Measurements from ENCODE around the gene PSMC6. TPM values are rescaled to one million over a fixed set of nuclear protein-coding genes. Genes with fewer than 3 reads are reported as not detected.

PSMC6 gene
- total RNA-seq, 1 donor from 2014 or later: 84.5 TPM

DNA sequence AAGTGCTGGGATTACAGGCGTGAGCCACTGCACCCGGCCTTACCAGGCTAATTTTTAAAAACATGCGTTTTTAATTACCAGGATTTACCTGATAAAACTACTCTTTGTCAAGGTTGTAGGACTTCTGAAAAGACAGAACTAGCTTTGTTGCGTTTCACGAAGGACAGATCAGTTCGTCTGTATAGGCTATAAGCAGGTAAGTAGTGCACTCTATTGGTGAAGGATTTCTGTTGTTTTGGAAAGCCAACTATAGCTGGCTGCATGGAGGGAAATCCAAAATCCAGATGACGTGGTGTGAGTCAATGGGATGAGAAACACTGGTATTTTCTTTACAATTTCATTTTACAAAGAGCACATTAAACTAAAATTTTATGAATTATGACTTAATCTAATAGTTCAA lies 69.8 kb downstream of the PSMC6 start:
- TF ChIP-seq, protein P1, sequence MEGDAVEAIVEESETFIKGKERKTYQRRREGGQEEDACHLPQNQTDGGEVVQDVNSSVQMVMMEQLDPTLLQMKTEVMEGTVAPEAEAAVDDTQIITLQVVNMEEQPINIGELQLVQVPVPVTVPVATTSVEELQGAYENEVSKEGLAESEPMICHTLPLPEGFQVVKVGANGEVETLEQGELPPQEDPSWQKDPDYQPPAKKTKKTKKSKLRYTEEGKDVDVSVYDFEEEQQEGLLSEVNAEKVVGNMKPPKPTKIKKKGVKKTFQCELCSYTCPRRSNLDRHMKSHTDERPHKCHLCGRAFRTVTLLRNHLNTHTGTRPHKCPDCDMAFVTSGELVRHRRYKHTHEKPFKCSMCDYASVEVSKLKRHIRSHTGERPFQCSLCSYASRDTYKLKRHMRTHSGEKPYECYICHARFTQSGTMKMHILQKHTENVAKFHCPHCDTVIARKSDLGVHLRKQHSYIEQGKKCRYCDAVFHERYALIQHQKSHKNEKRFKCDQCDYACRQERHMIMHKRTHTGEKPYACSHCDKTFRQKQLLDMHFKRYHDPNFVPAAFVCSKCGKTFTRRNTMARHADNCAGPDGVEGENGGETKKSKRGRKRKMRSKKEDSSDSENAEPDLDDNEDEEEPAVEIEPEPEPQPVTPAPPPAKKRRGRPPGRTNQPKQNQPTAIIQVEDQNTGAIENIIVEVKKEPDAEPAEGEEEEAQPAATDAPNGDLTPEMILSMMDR (IDR thresholded peaks at IDR 0.05; ENCODE audit: insufficient read depth, low read length, severe bottlenecking): no peak
- FAIRE-seq: no peak

More for the DNA sequence above, 69.8 kb downstream of the PSMC6 start:
- DNase-seq (ENCODE audit: low read depth): no peak
- H3K4me3 ChIP-seq (ENCODE audit: low read depth, low read length): no peak overlapping the region
- H3K27me3 ChIP-seq (ENCODE audit: control insufficient read depth, insufficient read depth, low read length): no peaks in the 10 kb centered on the region
- H3K36me3 ChIP-seq (ENCODE audit: control insufficient read depth, insufficient read depth, low read length): peaks cover 5% of the 10 kb centered on the region

Other genes with a start within 250 kb of the PSMC6 start
- 0.79 and 1.0 TPM in 2 replicates for gene TXNDC16, start 154.7 kb upstream of the PSMC6 start, total RNA-seq
- under 0.01 and 0.26 TPM in 2 replicates for gene GPR137C, start 154.4 kb upstream of the PSMC6 start, total RNA-seq
- gene ERO1A, start 11.6 kb upstream of the PSMC6 start, total RNA-seq: 216 and 486 TPM in 2 replicates
- 12.6 and 14.3 TPM in 2 replicates for gene STYX, start 23.0 kb downstream of the PSMC6 start, total RNA-seq
- gene GNPNAT1, start 84.4 kb downstream of the PSMC6 start, total RNA-seq: 39.8 and 57.1 TPM in 2 replicates
- gene FERMT2, start 243.8 kb downstream of the PSMC6 start, total RNA-seq: 13.8 and 24.0 TPM in 2 replicates

All from bronchial epithelial cell (primary cell).